PFSK-1 (cell line): ENCODE measurements around the gene ARPP21.

Experiments used
- FOXP2 ChIP-seq: optimal IDR thresholded peaks from 2 replicates; pipeline ENCODE3; 2011; ENCODE audit warnings: borderline replicate concordance, control low read depth, inconsistent platforms; ENCODE audit not compliant: insufficient read depth; ENCODE audit errors: extremely low read length, extremely low read depth
- POLR2AphosphoS5 ChIP-seq: IDR thresholded peaks from 2 replicates; pipeline ENCODE4 v1.6.1; 2012; ENCODE audit warnings: low read depth, mild to moderate bottlenecking, control low read depth, low read length, moderate library complexity
- REST ChIP-seq, 2 experiments: IDR thresholded peaks; 2 replicates each; pipeline versions ENCODE4 v1.6.1 to v1.8.0; 2011 to 2012; ENCODE audit warnings: low read depth in 2 of 2, low read length in 2 of 2, control low read depth in 1 of 2, inconsistent platforms in 1 of 2, mild to moderate bottlenecking in 1 of 2, moderate library complexity in 1 of 2; ENCODE audit not compliant: insufficient read depth in 1 of 2
- SIN3A ChIP-seq: IDR thresholded peaks from 2 replicates; pipeline ENCODE4 v1.6.1; 2012; ENCODE audit warnings: mild to moderate bottlenecking, low read length, moderate library complexity, borderline replicate concordance; ENCODE audit not compliant: insufficient read depth
- TAF1 ChIP-seq: IDR thresholded peaks from 2 replicates; pipeline ENCODE4 v1.6.1; 2012; ENCODE audit warnings: low read length, control low read depth, borderline replicate concordance; ENCODE audit not compliant: insufficient read depth

The ARPP21 gene

GRCh38 chr3:35653347-35653746 lies 14.0 kb downstream of the ARPP21 start:
- TF ChIP-seq REST (IDR thresholded peaks at IDR 0.05; ENCODE audit: insufficient read depth in 1 of 2, low read depth in 2 of 2, low read length in 2 of 2) (no peak), FOXP2 (no peak), SIN3A (no peak), TAF1 (no peak), POLR2AphosphoS5 (no peak)

GRCh38 chr3:35654476-35654875 lies 15.2 kb downstream of the ARPP21 start:
- TF ChIP-seq TAF1, result no peak
- TF ChIP-seq REST (IDR thresholded peaks at IDR 0.05; ENCODE audit: insufficient read depth in 1 of 2, low read depth in 2 of 2, low read length in 2 of 2), result no peak
- no peak for TF ChIP-seq POLR2AphosphoS5
- TF ChIP-seq FOXP2, result no peak
- TF ChIP-seq SIN3A, result no peak

- TF ChIP-seq TAF1 (no peak), POLR2AphosphoS5 (no peak), REST (IDR thresholded peaks at IDR 0.05; ENCODE audit: insufficient read depth in 1 of 2, low read depth in 2 of 2, low read length in 2 of 2) (no peak), SIN3A (no peak), FOXP2 (no peak)
These were observed 19.4 kb downstream of the ARPP21 start for GRCh38 chr3:35658686-35659085.

GRCh38 chr3:35659768-35660167 lies 20.4 kb downstream of the ARPP21 start:
- no peak for TF ChIP-seq FOXP2
- TF ChIP-seq TAF1, result no peak
- TF ChIP-seq REST (IDR thresholded peaks at IDR 0.05; ENCODE audit: insufficient read depth in 1 of 2, low read depth in 2 of 2, low read length in 2 of 2), result no peak
- TF ChIP-seq POLR2AphosphoS5, result no peak
- no peak for TF ChIP-seq SIN3A

- TF ChIP-seq REST (IDR thresholded peaks at IDR 0.05; ENCODE audit: insufficient read depth in 1 of 2, low read depth in 2 of 2, low read length in 2 of 2), result no peak
- TF ChIP-seq TAF1, result no peak
- no peak for TF ChIP-seq POLR2AphosphoS5
- TF ChIP-seq SIN3A, result no peak
- TF ChIP-seq FOXP2, result no peak
These were observed 24.1 kb downstream of the ARPP21 start for GRCh38 chr3:35663471-35663870.
